ENCODE measurements around the gene DNMT3L.

GRCh38 chr21:44253832-44254710 lies 7.6 kb downstream of the DNMT3L start:
- TF ChIP-seq POLR2A (IDR thresholded peaks at IDR 0.05), result no peak
- TF ChIP-seq, protein P1, sequence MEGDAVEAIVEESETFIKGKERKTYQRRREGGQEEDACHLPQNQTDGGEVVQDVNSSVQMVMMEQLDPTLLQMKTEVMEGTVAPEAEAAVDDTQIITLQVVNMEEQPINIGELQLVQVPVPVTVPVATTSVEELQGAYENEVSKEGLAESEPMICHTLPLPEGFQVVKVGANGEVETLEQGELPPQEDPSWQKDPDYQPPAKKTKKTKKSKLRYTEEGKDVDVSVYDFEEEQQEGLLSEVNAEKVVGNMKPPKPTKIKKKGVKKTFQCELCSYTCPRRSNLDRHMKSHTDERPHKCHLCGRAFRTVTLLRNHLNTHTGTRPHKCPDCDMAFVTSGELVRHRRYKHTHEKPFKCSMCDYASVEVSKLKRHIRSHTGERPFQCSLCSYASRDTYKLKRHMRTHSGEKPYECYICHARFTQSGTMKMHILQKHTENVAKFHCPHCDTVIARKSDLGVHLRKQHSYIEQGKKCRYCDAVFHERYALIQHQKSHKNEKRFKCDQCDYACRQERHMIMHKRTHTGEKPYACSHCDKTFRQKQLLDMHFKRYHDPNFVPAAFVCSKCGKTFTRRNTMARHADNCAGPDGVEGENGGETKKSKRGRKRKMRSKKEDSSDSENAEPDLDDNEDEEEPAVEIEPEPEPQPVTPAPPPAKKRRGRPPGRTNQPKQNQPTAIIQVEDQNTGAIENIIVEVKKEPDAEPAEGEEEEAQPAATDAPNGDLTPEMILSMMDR (IDR thresholded peaks at IDR 0.05), result no peak
- TF ChIP-seq POLR2AphosphoS5 (IDR thresholded peaks at IDR 0.05), result no peak
- no peak for TF ChIP-seq EP300 (IDR thresholded peaks at IDR 0.05)
